Neural progenitor cell (in vitro differentiated cells): ENCODE results near the gene PRDM11.

Experiments used
- CTCF ChIP-seq: fragments of 200-600 bp; sonication (generic); IDR thresholded peaks from 2 replicates; pipeline ENCODE4 v1.5.1; 2017; ENCODE audit warnings: antibody characterized with exemption, mild to moderate bottlenecking
- EZH2 ChIP-seq: fragments of 200-600 bp; sonication (generic); IDR thresholded peaks from 2 replicates; pipeline ENCODE4 v1.6.1; 2017; ENCODE audit warnings: antibody characterized with exemption, mild to moderate bottlenecking, moderate library complexity
- EZH2phosphoT487 ChIP-seq: fragments of 200-600 bp; sonication (generic); IDR thresholded peaks from 2 replicates; pipeline ENCODE4 v1.6.1; 2017; ENCODE audit warnings: antibody characterized with exemption

- TF ChIP-seq CTCF: no peak
- no peak for TF ChIP-seq EZH2phosphoT487
- TF ChIP-seq EZH2: no peak
Observed at GRCh38 chr11:45234306-45235006, 88.0 kb downstream of the PRDM11 start.
